Thymus (tissue), 11 donors: Measurements from ENCODE around the gene GPA33. TPM values are rescaled to one million over a fixed set of nuclear protein-coding genes. Genes with fewer than 3 reads are reported as not detected.

ENCODE experiments used
- DNase-seq, 9 donors: peaks; one replicate each; pipeline ENCODE4 v3.0.0-alpha.2; 2013; ENCODE audit warnings: low spot score in 9 of 9, low read depth in 6 of 9, missing footprints in 1 of 9
- H3K27ac ChIP-seq, 2 donors: one replicate each; pipeline ENCODE4 v1.5.1; 2013; ENCODE audit warnings: control low read depth in 1 of 2, low read depth in 1 of 2, low read length in 1 of 2, mild to moderate bottlenecking in 1 of 2, moderate library complexity in 1 of 2
- H3K27me3 ChIP-seq, 2 donors: one replicate each; pipeline ENCODE4 v1.5.1; 2013; ENCODE audit warnings: low read length in 1 of 2; ENCODE audit not compliant: control insufficient read depth in 2 of 2, insufficient read depth in 1 of 2
- H3K36me3 ChIP-seq, 2 donors: one replicate each; pipeline ENCODE4 v1.5.1; 2013; ENCODE audit warnings: low read length in 1 of 2, mild to moderate bottlenecking in 1 of 2, moderate library complexity in 1 of 2; ENCODE audit not compliant: control insufficient read depth in 2 of 2, insufficient read depth in 2 of 2
- H3K4me1 ChIP-seq, 2 donors: one replicate each; pipeline ENCODE4 v1.5.1; 2013; ENCODE audit warnings: low read length in 2 of 2; ENCODE audit not compliant: control insufficient read depth in 2 of 2, insufficient read depth in 2 of 2
- H3K4me3 ChIP-seq, 2 donors: one replicate each; pipeline ENCODE4 v1.5.1; 2013; ENCODE audit warnings: low read length in 2 of 2, control low read depth in 1 of 2, mild to moderate bottlenecking in 1 of 2
- H3K9me3 ChIP-seq, 2 donors: one replicate each; pipeline ENCODE4 v1.5.1; 2013; ENCODE audit warnings: low read length in 1 of 2, mild to moderate bottlenecking in 1 of 2; ENCODE audit not compliant: control insufficient read depth in 2 of 2, insufficient read depth in 1 of 2
- WGBS: extraction: QIAGEN DNeasy Blood & Tissue Kit; methylation state at CpG from one replicate; pipeline ENCODE4 v1.1.7; 2013; 5-methylcytosine and 5-hydroxymethylcytosine counted together
- polyA plus RNA-seq: library from polyadenylated mRNA; stranded (reverse); fragments of 200-250 nt; gene quantifications from one replicate; pipeline ENCODE4 v1.2.3, GENCODE V29; 2013
- total RNA-seq: library from RNA; stranded (reverse); fragments of 120-200 nt; gene quantifications from one replicate; pipeline ENCODE4 v1.2.4, GENCODE V29; 2013
- donor health status: healthy.

Gene GPA33
- total and polyA plus RNA-seq, 2 donors = 2.3 to 3.5 TPM

DNA sequence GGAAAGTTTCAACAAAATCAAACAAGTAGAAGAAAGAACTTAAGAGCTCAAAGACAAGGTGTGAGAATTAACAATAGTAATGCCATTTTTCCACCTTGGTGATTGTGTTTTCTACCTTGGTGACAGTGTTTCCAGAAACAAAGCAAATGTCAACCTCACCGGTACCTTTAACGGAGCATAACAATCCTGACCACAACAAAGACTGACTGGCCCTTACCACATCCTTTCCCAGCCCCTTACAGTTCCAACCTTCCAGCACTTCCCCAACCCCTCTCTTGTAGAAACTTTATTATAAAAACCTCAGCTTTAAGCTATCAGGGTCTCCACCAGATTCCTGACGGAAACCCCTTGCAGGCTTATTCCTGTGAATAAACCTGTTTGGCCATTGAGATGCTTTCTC is 20.4 kb upstream of the GPA33 start:
- Histone ChIP-seq H3K9me3 (peaks cover 0 to 10% of the 10 kb centered on the region in 2 donors), H3K4me1 (peaks cover 3 to 21% of the 10 kb centered on the region in 2 donors), H3K27ac (no peak overlapping the region), H3K27me3 (no peaks in the 10 kb centered on the region), H3K4me3 (no peak overlapping the region), H3K36me3 (no peaks in the 10 kb centered on the region)
- DNase-seq = peak in 3 of 9 donors; percentile 42 to 74 (median 46)
- 15% methylated on average over 3 of the region's 3 CpGs for WGBS

DNA sequence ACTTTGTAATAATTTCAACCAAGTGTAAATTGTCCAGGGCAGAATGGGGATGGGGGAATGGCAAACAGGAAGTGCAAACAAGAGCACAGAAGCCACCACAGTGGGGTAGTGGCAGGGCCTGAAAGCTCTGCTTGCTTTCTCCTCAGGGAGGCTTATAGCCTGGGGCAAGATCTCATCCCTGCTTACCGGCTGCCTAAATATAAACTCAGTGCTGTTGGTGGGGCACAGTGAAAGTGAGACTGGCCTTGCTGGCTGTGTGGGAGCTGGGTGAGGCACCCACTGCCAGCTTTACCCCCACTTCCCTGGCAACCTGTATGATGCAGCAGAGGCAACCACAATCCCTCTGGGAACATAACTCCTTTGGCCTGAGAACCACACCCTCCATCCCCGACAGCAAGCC is 18.9 kb upstream of the GPA33 start:
- Histone ChIP-seq H3K9me3 (peaks cover 0 to 10% of the 10 kb centered on the region in 2 donors), H3K4me3 (no peak overlapping the region), H3K4me1 (peaks cover 8 to 35% of the 10 kb centered on the region in 2 donors), H3K36me3 (no peaks in the 10 kb centered on the region), H3K27me3 (no peaks in the 10 kb centered on the region), H3K27ac (no peak overlapping the region)
- 34% methylated on average over 2 of the region's 2 CpGs for WGBS
- DNase-seq = peak in 1 of 9 donors; percentile 35

DNA sequence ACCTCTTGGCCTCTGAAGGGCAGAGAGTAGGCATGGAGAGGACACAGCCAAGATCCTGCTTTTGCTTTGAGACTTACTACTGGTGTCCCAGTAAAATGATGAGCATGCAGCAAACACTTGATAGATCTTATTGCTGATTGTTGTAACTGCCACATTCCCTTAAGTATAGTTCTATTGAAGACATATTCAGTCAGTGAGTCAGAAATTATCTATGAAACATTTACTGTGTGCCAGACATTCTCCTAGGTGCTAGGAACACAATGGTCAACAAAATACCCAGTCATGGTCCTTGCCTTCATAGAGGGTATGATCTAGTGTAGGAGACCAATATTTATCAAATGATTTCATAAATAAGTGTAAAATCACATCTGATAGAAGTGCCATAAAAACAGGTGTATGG is 17.3 kb upstream of the GPA33 start:
- Histone ChIP-seq H3K27ac (no peak overlapping the region), H3K36me3 (no peaks in the 10 kb centered on the region), H3K4me1 (peaks cover 9 to 42% of the 10 kb centered on the region in 2 donors), H3K4me3 (no peak overlapping the region), H3K27me3 (no peaks in the 10 kb centered on the region), H3K9me3 (peaks cover 0 to 10% of the 10 kb centered on the region in 2 donors)
- no peak for DNase-seq

DNA sequence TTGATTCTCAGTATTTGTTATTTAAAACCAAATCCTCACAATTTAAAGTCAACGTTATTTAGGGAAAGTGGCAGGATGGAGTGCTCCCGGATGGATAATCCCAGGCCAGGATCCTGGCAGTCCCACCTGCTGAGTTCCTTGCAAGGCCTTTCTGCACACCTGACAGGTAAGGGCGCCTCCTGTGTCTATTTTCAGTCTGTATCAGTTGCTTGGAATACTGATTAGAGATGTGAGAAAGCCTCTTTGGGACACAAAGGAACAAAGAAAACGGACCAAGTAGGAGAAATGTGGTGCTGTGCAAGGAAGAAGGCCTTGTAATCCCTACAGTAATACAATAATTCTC is 15.9 kb upstream of the GPA33 start:
- no peak for DNase-seq
- H3K27me3 ChIP-seq = no peaks in the 10 kb centered on the region

DNA sequence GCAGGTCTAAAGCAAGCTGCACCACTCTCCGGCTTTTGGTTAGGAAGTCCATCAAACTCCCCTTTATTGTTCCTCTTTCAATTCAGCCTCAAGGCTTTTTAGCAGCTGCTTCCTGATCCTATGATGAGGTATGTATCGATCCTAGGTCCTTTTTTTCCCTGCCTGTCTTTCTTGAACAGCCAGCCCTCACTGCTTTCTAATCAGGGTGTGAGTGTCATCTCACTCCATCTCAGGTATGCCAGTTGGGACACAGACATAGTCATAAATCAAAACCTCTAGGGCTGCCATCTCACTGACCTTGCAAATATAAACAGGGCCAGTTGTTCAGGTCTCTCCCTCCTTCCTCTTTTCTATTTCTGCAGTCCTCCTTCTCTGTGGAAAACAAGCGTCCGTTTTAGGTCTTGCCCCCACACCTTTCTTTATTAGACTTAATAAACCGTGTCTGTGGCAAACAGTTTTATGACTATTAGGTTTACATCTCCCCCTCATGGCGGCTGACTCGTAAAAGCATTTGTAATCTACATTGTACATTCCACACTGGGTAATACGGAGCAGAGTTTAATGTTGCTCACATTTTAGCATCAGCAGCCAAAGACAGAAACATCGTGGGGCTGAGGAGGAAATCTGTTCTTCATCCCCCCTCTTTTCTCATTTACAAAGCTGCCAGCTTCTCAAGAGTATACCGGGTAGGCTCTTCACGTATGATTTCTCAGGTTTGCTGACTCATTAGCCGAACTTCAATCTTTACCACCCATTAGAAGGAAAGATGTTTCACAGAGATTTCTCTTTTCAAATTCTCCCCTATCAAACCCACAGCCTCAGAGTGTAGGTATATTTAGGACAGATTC is 15.3 kb upstream of the GPA33 start:
- WGBS = 16% methylated on average over 12 of the region's 12 CpGs
- Histone ChIP-seq H3K27ac (no peak overlapping the region), H3K4me3 (no peak overlapping the region)

More for the DNA sequence above, 15.9 kb upstream of the GPA33 start:
- Histone ChIP-seq H3K27ac (no peak overlapping the region), H3K36me3 (no peaks in the 10 kb centered on the region), H3K9me3 (peaks cover 0 to 10% of the 10 kb centered on the region in 2 donors), H3K4me3 (no peak overlapping the region), H3K4me1 (peaks cover 9 to 42% of the 10 kb centered on the region in 2 donors)
- WGBS = 75% methylated on average over 4 of the region's 4 CpGs

DNA sequence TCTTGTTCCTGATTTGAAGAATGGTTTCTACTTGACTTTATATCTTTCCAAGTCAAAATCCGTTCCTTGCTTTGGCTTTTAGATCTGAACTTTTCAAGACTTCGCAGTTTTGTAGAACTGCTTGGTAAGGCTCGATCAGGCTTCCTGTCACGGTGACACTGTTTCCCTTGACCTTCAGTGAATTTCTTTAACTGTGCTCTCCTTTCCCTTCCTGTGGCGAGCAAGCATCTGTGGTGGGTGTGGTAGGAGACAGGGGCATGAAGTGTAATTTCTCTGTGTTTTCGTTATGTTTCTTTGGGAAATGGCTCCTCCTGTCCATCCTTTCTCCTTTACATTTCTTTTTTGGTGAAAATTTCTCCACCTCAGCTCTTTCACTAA is 14.1 kb upstream of the GPA33 start:
- H3K9me3 ChIP-seq = peaks cover 0 to 2% of the 10 kb centered on the region in 2 donors
- peaks cover 7 to 30% of the 10 kb centered on the region in 2 donors for H3K4me1 ChIP-seq
- peak in 2 of 9 donors; percentile 25 to 59 for DNase-seq
- WGBS = 12% methylated on average over 6 of the region's 6 CpGs
- H3K36me3 ChIP-seq = no peaks in the 10 kb centered on the region
- H3K27ac ChIP-seq = peak overlapping the region in 1 of 2 donors; percentile 15
- H3K27me3 ChIP-seq = no peaks in the 10 kb centered on the region
- H3K4me3 ChIP-seq = no peak overlapping the region

More for the DNA sequence above, 15.3 kb upstream of the GPA33 start:
- Histone ChIP-seq H3K36me3 (no peaks in the 10 kb centered on the region), H3K27me3 (no peaks in the 10 kb centered on the region), H3K4me1 (peaks cover 7 to 39% of the 10 kb centered on the region in 2 donors), H3K9me3 (peaks cover 0 to 10% of the 10 kb centered on the region in 2 donors)
- no peak for DNase-seq

DNA sequence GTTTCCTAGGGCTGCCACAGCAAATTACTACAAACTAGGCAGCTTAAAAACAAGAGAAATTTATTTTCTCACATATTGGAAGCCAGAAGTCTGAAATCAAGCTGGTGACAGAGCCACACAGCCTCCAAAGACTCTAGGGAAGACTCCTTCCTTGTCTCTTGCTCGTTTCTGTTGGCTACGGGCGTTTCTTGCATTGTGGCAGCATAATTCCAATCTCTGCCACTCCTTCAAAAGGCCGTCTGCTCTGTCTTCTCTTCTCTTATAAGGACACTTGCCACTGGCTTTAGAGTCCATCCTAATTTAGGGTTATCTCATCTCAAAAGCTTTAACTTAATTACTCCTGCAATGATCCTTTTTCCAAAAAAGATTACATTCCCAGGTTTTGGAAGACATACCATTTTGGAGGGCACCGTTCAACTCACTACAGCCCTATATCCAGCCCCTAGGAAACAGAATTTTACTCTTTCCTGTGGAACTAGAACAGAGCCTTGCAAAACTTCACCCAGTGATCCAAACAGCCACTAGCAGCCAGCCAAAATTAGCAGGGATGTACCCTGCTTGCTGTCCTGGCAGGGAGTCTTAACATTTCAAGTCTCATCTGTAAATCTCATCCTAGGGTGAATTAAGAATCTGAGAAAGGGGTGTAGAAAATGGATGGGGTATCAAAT is 12.9 kb upstream of the GPA33 start:
- no peaks in the 10 kb centered on the region for H3K9me3 ChIP-seq
- DNase-seq = no peak
- no peaks in the 10 kb centered on the region for H3K36me3 ChIP-seq
- no peak overlapping the region for H3K4me3 ChIP-seq
- no peaks in the 10 kb centered on the region for H3K27me3 ChIP-seq
- no peak overlapping the region for H3K27ac ChIP-seq
- H3K4me1 ChIP-seq = peaks cover 7 to 24% of the 10 kb centered on the region in 2 donors
- 96% methylated on average over 5 of the region's 5 CpGs for WGBS

DNA sequence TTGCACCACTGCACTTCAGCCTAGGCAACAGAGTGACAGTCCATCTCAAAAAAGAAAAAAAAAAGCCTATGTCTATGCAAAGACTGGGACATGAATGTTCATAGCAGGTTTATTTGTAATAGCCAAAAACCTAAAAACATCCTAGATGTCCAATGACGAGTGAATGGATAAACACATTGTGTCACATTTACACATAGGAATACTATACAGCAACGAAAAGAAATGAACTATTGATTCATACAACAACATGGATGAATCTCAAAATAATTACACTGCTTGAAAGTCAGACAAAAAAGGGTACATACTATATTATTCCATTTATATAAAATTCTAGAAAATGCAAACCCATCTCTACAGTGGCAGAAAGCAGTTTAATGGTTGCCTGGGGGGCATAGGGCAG is 11.6 kb upstream of the GPA33 start:
- WGBS = 98% methylated on average over 2 of the region's 2 CpGs

DNA sequence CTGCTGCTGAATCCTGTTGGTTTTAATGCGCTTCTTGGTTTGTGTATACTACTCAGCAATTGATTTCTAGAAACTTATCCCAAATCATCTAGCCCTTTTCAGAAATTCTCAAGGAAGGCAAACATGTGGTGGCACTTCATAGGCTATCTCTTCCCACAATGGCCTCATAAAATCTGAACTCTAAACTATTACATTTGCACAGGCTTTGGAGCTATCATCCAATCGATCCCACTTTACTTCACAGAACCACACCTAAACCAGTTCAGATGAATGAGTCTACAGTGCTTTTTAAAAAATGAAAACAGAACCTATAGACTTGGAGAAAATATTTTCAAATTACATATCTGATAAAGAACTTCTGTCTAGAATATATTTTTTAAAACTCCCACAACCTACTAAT is 10.6 kb upstream of the GPA33 start:
- Histone ChIP-seq H3K27ac (no peak overlapping the region), H3K27me3 (no peaks in the 10 kb centered on the region), H3K4me3 (no peak overlapping the region), H3K4me1 (peaks cover 7 to 21% of the 10 kb centered on the region in 2 donors), H3K36me3 (no peaks in the 10 kb centered on the region), H3K9me3 (no peaks in the 10 kb centered on the region)
- DNase-seq = no peak
- WGBS = 97% methylated on average over 2 of the region's 2 CpGs

More for the DNA sequence above, 11.6 kb upstream of the GPA33 start:
- H3K4me1 ChIP-seq = peaks cover 7 to 24% of the 10 kb centered on the region in 2 donors
- no peak overlapping the region for H3K4me3 ChIP-seq
- no peaks in the 10 kb centered on the region for H3K27me3 ChIP-seq
- no peaks in the 10 kb centered on the region for H3K36me3 ChIP-seq
- no peak overlapping the region for H3K27ac ChIP-seq
- H3K9me3 ChIP-seq = no peaks in the 10 kb centered on the region
- DNase-seq = no peak
